Esophagus muscularis mucosa (tissue), 4 donors: ENCODE data around the gene PCID2. TPM values are rescaled to one million over a fixed set of nuclear protein-coding genes. Genes with fewer than 3 reads are reported as not detected.

Experiments used
- DNase-seq: peaks from one replicate; pipeline ENCODE4 v3.0.0-alpha.2; 2017; ENCODE audit errors: extremely low spot score
- H3K27ac ChIP-seq, 4 donors: fragments of 200-600 bp; sonication (generic); replicated peaks in 1 of 4; 1 replicate in 3 of 4; 2 replicates in 1 of 4; pipeline ENCODE4 v1.5.1; 2016 to 2019; ENCODE audit warnings: mild to moderate bottlenecking in 1 of 4
- H3K27me3 ChIP-seq, 4 donors: fragments of 200-600 bp; sonication (generic); one replicate each; pipeline versions ENCODE4 v1.5.1 to v1.6.0; 2016 to 2019
- H3K36me3 ChIP-seq, 4 donors: fragments of 200-600 bp; sonication (generic); one replicate each; pipeline ENCODE4 v1.5.1; 2016 to 2019
- H3K4me1 ChIP-seq, 4 donors: fragments of 200-600 bp; sonication (generic); one replicate each; pipeline ENCODE4 v1.5.1; 2016 to 2019
- H3K4me3 ChIP-seq, 4 donors: fragments of 200-600 bp; sonication (generic); 1 replicate in 2 of 4; 2 replicates in 2 of 4; pipeline ENCODE4 v1.5.1; 2016 to 2019; ENCODE audit warnings: mild to moderate bottlenecking in 4 of 4, moderate library complexity in 1 of 4
- H3K9me3 ChIP-seq, 4 donors: fragments of 200-600 bp; sonication (generic); 1 replicate in 3 of 4; 2 replicates in 1 of 4; pipeline ENCODE4 v1.5.1; 2016 to 2019
- CTCF ChIP-seq, 3 experiments: fragments of 200-600 bp in 2 of 3; fragments of 450-650 bp in 1 of 3; sonication (generic) in 2 of 3; IDR thresholded peaks; one replicate each; pipeline ENCODE4 v1.5.1; 2017 to 2019; ENCODE audit warnings: antibody characterized with exemption in 3 of 3, mild to moderate bottlenecking in 2 of 3, moderate library complexity in 1 of 3
- EP300 ChIP-seq: sonication (generic); formaldehyde crosslinking; IDR thresholded peaks from one replicate; pipeline ENCODE4 v1.6.1; 2017; ENCODE audit warnings: antibody characterized with exemption
- POLR2A ChIP-seq: fragments of 450-650 bp; IDR thresholded peaks from one replicate; pipeline ENCODE4 v1.6.1; 2017; ENCODE audit warnings: antibody characterized with exemption, moderate library complexity, mild to moderate bottlenecking, low read depth
- POLR2AphosphoS5 ChIP-seq, 2 donors: sonication (generic); formaldehyde crosslinking; IDR thresholded peaks; one replicate each; pipeline ENCODE4 v1.6.1; 2017; ENCODE audit warnings: antibody characterized with exemption in 2 of 2
- WGBS: methylation state at CpG from one replicate; pipeline ENCODE4 v1.1.5; 2018; 5-methylcytosine and 5-hydroxymethylcytosine counted together
- intact Hi-C: fragments of 100-400 bp; cut with DNase I; formaldehyde crosslinking; loops from one replicate; pipeline ENCODE4 v1.15.1; 2023
- total RNA-seq, 4 donors: library from RNA; depleted of rRNA; stranded (reverse); fragments of >200 nt; gene quantifications; one replicate each; pipeline versions ENCODE4 v1.1.0 to v1.2.1, GENCODE V29; 2016

PCID2 gene
- total RNA-seq, 4 donors from 2014 or later, result 34.5 to 46.9 (median 42.3) TPM

GRCh38 chr13:113151745-113152690, 56.5 kb downstream of the PCID2 start:
- H3K4me3 ChIP-seq, result peak overlapping the region in 2 of 4 donors; percentile 50 to 55
- no peak for DNase-seq
- WGBS, result 65% methylated on average over 21 of the region's 28 CpGs

GRCh38 chr13:113150550-113151365, 57.7 kb downstream of the PCID2 start:
- H3K27me3 ChIP-seq, result no peaks in the 10 kb centered on the region
- no peaks in the 10 kb centered on the region for H3K9me3 ChIP-seq
- H3K4me1 ChIP-seq, result peaks cover 18 to 25% (median 22%) of the 10 kb centered on the region in 4 donors
- no peak overlapping the region for H3K27ac ChIP-seq
- no peak for DNase-seq
- WGBS, result 91% methylated on average over 31 of the region's 31 CpGs
- TF ChIP-seq POLR2AphosphoS5 (IDR thresholded peaks at IDR 0.05), result no peak
- intact Hi-C loops, result loop anchor here (5.0 to 10.0 kb wide), 3 partner anchors 113 to 334 kb away; partner anchors contain the start of gene GRTP1
- no peak overlapping the region for H3K4me3 ChIP-seq
- no peaks in the 10 kb centered on the region for H3K36me3 ChIP-seq

More at GRCh38 chr13:113151745-113152690, 56.5 kb downstream of the PCID2 start:
- H3K4me1 ChIP-seq, result peaks cover 18 to 25% (median 22%) of the 10 kb centered on the region in 4 donors
- H3K27me3 ChIP-seq, result no peaks in the 10 kb centered on the region
- no peaks in the 10 kb centered on the region for H3K36me3 ChIP-seq
- no peaks in the 10 kb centered on the region for H3K9me3 ChIP-seq
- intact Hi-C loops, result loop anchor here (5.0 to 10.0 kb wide), 3 partner anchors 115 to 333 kb away; partner anchors contain the start of gene GRTP1
- TF ChIP-seq POLR2AphosphoS5 (IDR thresholded peaks at IDR 0.05), result no peak
- TF ChIP-seq POLR2A, result no peak
- no peak for TF ChIP-seq EP300
- TF ChIP-seq CTCF (IDR thresholded peaks at IDR 0.05), result no peak
- no peak overlapping the region for H3K27ac ChIP-seq

GRCh38 chr13:113149711-113150549, 58.5 kb downstream of the PCID2 start:
- WGBS, result 91% methylated on average over 18 of the region's 26 CpGs
- peaks cover 18 to 25% (median 22%) of the 10 kb centered on the region in 4 donors for H3K4me1 ChIP-seq
- intact Hi-C loops, result loop anchor here (5.0 to 10.0 kb wide), 3 partner anchors 113 to 335 kb away; partner anchors contain the start of gene GRTP1
- no peaks in the 10 kb centered on the region for H3K36me3 ChIP-seq
- no peaks in the 10 kb centered on the region for H3K9me3 ChIP-seq
- DNase-seq, result no peak
- H3K4me3 ChIP-seq, result no peak overlapping the region
- H3K27ac ChIP-seq, result no peak overlapping the region
- H3K27me3 ChIP-seq, result no peaks in the 10 kb centered on the region
- TF ChIP-seq POLR2A (no peak), EP300 (no peak), POLR2AphosphoS5 (IDR thresholded peaks at IDR 0.05) (no peak), CTCF (IDR thresholded peaks at IDR 0.05) (no peak)

GRCh38 chr13:113148940-113149503, 59.4 kb downstream of the PCID2 start:
- H3K27me3 ChIP-seq, result no peaks in the 10 kb centered on the region
- no peak overlapping the region for H3K4me3 ChIP-seq
- no peak for DNase-seq
- H3K27ac ChIP-seq, result no peak overlapping the region
- peaks cover 15 to 20% (median 17%) of the 10 kb centered on the region in 4 donors for H3K4me1 ChIP-seq
- no peaks in the 10 kb centered on the region for H3K9me3 ChIP-seq
- 93% methylated on average over 28 of the region's 38 CpGs for WGBS
- no peak for TF ChIP-seq CTCF (IDR thresholded peaks at IDR 0.05)
- no peak for TF ChIP-seq EP300
- no peak for TF ChIP-seq POLR2AphosphoS5 (IDR thresholded peaks at IDR 0.05)
- no peak for TF ChIP-seq POLR2A
- intact Hi-C loops, result no loop called here
- peaks cover 0 to 4% (median 0%) of the 10 kb centered on the region in 4 donors for H3K36me3 ChIP-seq
